CD4-positive, CD25-positive, alpha-beta regulatory T cell (primary cell): ENCODE measurements around the gene USP5. TPM values are rescaled to one million over a fixed set of nuclear protein-coding genes. Genes with fewer than 3 reads are reported as not detected.

Experiments used
- ATAC-seq, 2 donors: fragments of 150-1000 bp; cut with Tn5 transposase; one replicate each; pipeline ENCODE4 v1.10.0; 2021; ENCODE audit warnings: low read depth in 2 of 2, moderate number of reproducible peaks in 2 of 2, moderate library complexity in 1 of 2
- DNase-seq, 3 donors: peaks; one replicate each; pipeline versions ENCODE4 v3.0.0 to v3.0.0-alpha.2; 2012 to 2022; ENCODE audit warnings: mixed read lengths in 1 of 3
- H3K27ac ChIP-seq: one replicate; pipeline ENCODE4 v1.7.0; 2013; ENCODE audit warnings: mild to moderate bottlenecking, low read length; ENCODE audit not compliant: insufficient read depth, poor library complexity, severe bottlenecking
- H3K27me3 ChIP-seq: one replicate; pipeline ENCODE4 v1.7.0; 2013; ENCODE audit warnings: low read length; ENCODE audit not compliant: control insufficient read depth, insufficient read depth
- H3K36me3 ChIP-seq: one replicate; pipeline ENCODE4 v1.7.0; 2013; ENCODE audit warnings: mild to moderate bottlenecking, low read length, moderate library complexity; ENCODE audit not compliant: control insufficient read depth, insufficient read depth
- H3K4me1 ChIP-seq: 2 replicates; pipeline ENCODE4 v1.7.0; 2013; ENCODE audit warnings: mild to moderate bottlenecking, low read length; ENCODE audit not compliant: insufficient read depth, control insufficient read depth, poor library complexity, severe bottlenecking
- H3K4me3 ChIP-seq: one replicate; pipeline ENCODE4 v1.7.0; 2013; ENCODE audit warnings: low read depth, mild to moderate bottlenecking, low read length, moderate library complexity
- H3K9me3 ChIP-seq, 2 experiments: 1 replicate in 1 of 2; 2 replicates in 1 of 2; pipeline ENCODE4 v1.7.0; 2013; ENCODE audit warnings: low read length in 2 of 2, mild to moderate bottlenecking in 1 of 2, moderate library complexity in 1 of 2; ENCODE audit not compliant: control insufficient read depth in 2 of 2
- H3K27ac Mint-ChIP-seq, 3 donors: one replicate each; pipeline ENCODE4 v1.8.0; 2020 to 2022; ENCODE audit warnings: mild to moderate bottlenecking in 3 of 3, mixed read lengths in 3 of 3, moderate library complexity in 2 of 3
- H3K27me3 Mint-ChIP-seq: one replicate; pipeline ENCODE4 v1.8.0; 2022; ENCODE audit warnings: mild to moderate bottlenecking, mixed read lengths
- H3K36me3 Mint-ChIP-seq: one replicate; pipeline ENCODE4 v1.8.0; 2020; ENCODE audit warnings: mixed read lengths
- H3K4me1 Mint-ChIP-seq, 4 donors: one replicate each; pipeline ENCODE4 v1.8.0; 2020 to 2022; ENCODE audit warnings: mixed read lengths in 4 of 4, mild to moderate bottlenecking in 1 of 4
- H3K4me3 Mint-ChIP-seq, 4 donors: one replicate each; pipeline ENCODE4 v1.8.0; 2020 to 2022; ENCODE audit warnings: mild to moderate bottlenecking in 4 of 4, mixed read lengths in 4 of 4, moderate library complexity in 3 of 4
- H3K9me3 Mint-ChIP-seq, 7 donors: one replicate each; pipeline ENCODE4 v1.8.0; 2020 to 2022; ENCODE audit warnings: mixed read lengths in 7 of 7, mild to moderate bottlenecking in 3 of 7, moderate library complexity in 2 of 7
- polyA plus RNA-seq, 4 donors: library from polyadenylated mRNA; unstranded; fragments of 300-500 nt; fragmentation: Illumina TruSeq; gene quantifications; one replicate each; pipeline ENCODE4 v1.2.3, GENCODE V29; 2021
- total RNA-seq: library from RNA; stranded (reverse); gene quantifications from one replicate; pipeline ENCODE4 v1.2.3, GENCODE V29; 2022

Gene USP5
- total and polyA plus RNA-seq, 5 donors from 2014 or later: 44.4 to 63.5 (median 50.0) TPM

GRCh38 chr12:6831450-6831995 is 20.4 kb upstream of the USP5 start:
- peak overlapping the region in 1 of 4 donors; percentile 74 for H3K4me3 Mint-ChIP-seq
- DNase-seq: no peak
- H3K4me1 Mint-ChIP-seq: peaks cover 0 to 23% (median 5%) of the 10 kb centered on the region in 4 donors
- no peaks in the 10 kb centered on the region for H3K36me3 Mint-ChIP-seq
- Histone ChIP-seq H3K27ac (no peak overlapping the region), H3K4me3 (no peak overlapping the region), H3K4me1 (peaks cover 25% of the 10 kb centered on the region), H3K9me3 (no peaks in the 10 kb centered on the region), H3K36me3 (no peaks in the 10 kb centered on the region), H3K27me3 (peaks cover 7% of the 10 kb centered on the region)
- ATAC-seq: no peak
- H3K27ac Mint-ChIP-seq: no peak overlapping the region
- H3K9me3 Mint-ChIP-seq: peaks cover 0 to under 1% (median 0%) of the 10 kb centered on the region in 7 donors
- peaks cover 57% of the 10 kb centered on the region for H3K27me3 Mint-ChIP-seq

DNA sequence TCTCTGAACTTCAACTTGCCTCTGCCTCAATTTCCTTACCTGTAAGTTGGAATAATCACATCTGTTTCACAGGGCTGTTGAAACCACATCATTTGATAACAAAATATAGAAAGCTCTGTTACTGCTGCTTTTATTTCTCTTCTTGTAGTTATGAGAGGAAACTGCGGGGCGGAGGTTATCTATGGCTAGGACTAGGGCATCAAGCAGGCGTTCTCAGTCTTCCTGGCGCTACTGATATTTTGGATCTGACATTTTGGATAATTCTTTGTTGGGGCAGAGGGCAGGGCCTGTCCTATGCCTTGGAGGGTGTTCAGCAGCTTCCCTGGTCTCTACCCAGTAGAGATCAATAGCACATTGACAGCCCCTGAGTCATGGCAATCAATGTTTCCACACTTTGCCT is 19.8 kb upstream of the USP5 start:
- Histone ChIP-seq H3K9me3 (no peaks in the 10 kb centered on the region), H3K4me3 (no peak overlapping the region), H3K27ac (no peak overlapping the region), H3K36me3 (no peaks in the 10 kb centered on the region), H3K4me1 (peaks cover 25% of the 10 kb centered on the region), H3K27me3 (peaks cover 7% of the 10 kb centered on the region)
- no peak for DNase-seq
- H3K4me3 Mint-ChIP-seq: peak overlapping the region in 1 of 4 donors; percentile 74
- no peaks in the 10 kb centered on the region for H3K9me3 Mint-ChIP-seq
- no peak overlapping the region for H3K27ac Mint-ChIP-seq
- H3K36me3 Mint-ChIP-seq: no peaks in the 10 kb centered on the region
- peaks cover 0 to 23% (median 5%) of the 10 kb centered on the region in 4 donors for H3K4me1 Mint-ChIP-seq
- H3K27me3 Mint-ChIP-seq: peaks cover 51% of the 10 kb centered on the region
- no peak for ATAC-seq

DNA sequence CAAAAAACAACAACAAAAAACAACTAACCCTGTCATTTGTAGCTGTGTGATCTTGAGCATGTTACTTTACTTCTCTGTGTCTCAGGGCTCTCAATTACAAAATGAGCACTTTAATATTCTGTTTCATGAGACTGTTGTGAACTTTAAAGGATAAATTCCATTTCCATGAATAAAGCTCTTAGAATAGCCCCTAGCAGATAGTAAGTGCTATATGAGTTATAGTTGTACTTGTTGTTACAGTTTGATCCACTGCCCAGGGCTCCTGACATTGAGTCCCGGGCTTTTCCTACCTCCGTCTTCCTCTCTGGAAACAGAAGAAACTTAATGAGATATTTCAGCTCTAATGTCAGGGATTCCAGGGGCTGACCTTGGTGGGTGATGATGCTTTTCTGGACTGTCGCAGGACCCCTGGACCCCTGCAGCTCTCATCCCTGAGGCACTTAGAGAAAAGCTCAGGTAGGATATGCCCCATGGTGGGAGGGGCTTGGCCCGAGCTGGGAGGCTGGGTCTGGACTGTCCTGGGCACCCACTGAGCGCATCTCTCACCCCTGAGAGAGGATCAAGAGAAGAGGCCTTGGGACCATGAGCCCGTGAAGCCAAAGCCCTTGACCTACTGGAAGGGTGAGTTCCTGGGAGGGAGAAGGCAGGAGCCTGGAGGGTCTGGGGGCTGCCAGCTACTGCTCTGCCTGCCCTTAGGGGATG is 18.6 kb upstream of the USP5 start:
- Mint-ChIP-seq H3K36me3 (no peaks in the 10 kb centered on the region), H3K9me3 (no peaks in the 10 kb centered on the region), H3K4me1 (peaks cover 0 to 16% (median 2%) of the 10 kb centered on the region in 4 donors), H3K27ac (peak overlapping the region in 1 of 3 donors; percentile 62), H3K4me3 (peak overlapping the region in 1 of 4 donors; percentile 11), H3K27me3 (peaks cover 40% of the 10 kb centered on the region)
- ATAC-seq: no peak
- H3K4me1 ChIP-seq: peaks cover 16% of the 10 kb centered on the region
- peaks cover 7% of the 10 kb centered on the region for H3K27me3 ChIP-seq
- DNase-seq: no peak
- H3K36me3 ChIP-seq: no peaks in the 10 kb centered on the region
- no peaks in the 10 kb centered on the region for H3K9me3 ChIP-seq
- no peak overlapping the region for H3K27ac ChIP-seq
- H3K4me3 ChIP-seq: no peak overlapping the region

GRCh38 chr12:6834254-6834653 is 17.7 kb upstream of the USP5 start:
- peaks cover 8% of the 10 kb centered on the region for H3K4me1 ChIP-seq
- DNase-seq (no peak), ATAC-seq (no peak)
- no peak overlapping the region for H3K27ac ChIP-seq
- H3K36me3 Mint-ChIP-seq: no peaks in the 10 kb centered on the region
- H3K4me3 Mint-ChIP-seq: no peak overlapping the region
- peaks cover 0 to 10% (median 2%) of the 10 kb centered on the region in 4 donors for H3K4me1 Mint-ChIP-seq
- no peak overlapping the region for H3K4me3 ChIP-seq
- no peak overlapping the region for H3K27ac Mint-ChIP-seq
- H3K36me3 ChIP-seq: no peaks in the 10 kb centered on the region
- H3K9me3 Mint-ChIP-seq: no peaks in the 10 kb centered on the region
- peaks cover 35% of the 10 kb centered on the region for H3K27me3 Mint-ChIP-seq
- peaks cover 7% of the 10 kb centered on the region for H3K27me3 ChIP-seq
- no peaks in the 10 kb centered on the region for H3K9me3 ChIP-seq

DNA sequence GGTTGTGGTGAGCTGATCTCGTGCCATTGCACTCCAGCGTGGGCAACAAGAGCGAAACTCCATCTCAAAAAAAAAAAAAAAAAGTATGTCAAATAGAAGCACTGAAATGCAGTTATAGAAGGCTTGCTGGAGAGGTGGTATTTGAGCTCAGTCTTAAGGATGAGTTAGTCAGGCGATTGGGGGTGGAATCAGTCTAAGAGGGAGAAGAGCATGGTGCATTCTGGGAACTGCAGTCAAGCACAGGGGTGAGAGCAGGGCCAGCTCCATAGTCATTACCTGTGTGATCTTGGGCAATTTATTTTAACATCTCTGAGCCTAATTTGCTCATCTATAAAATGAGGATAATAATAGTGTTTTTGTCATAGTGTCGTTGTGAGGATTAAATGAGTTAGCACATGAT is 17.1 kb upstream of the USP5 start:
- Mint-ChIP-seq H3K36me3 (no peaks in the 10 kb centered on the region), H3K27ac (no peak overlapping the region), H3K27me3 (peaks cover 29% of the 10 kb centered on the region), H3K4me1 (peaks cover 0 to 6% (median 2%) of the 10 kb centered on the region in 4 donors), H3K4me3 (no peak overlapping the region), H3K9me3 (no peaks in the 10 kb centered on the region)
- no peak overlapping the region for H3K27ac ChIP-seq
- H3K27me3 ChIP-seq: peaks cover 6% of the 10 kb centered on the region
- no peak overlapping the region for H3K4me3 ChIP-seq
- no peaks in the 10 kb centered on the region for H3K9me3 ChIP-seq
- DNase-seq: no peak
- no peak for ATAC-seq
- no peaks in the 10 kb centered on the region for H3K36me3 ChIP-seq
- peaks cover 3% of the 10 kb centered on the region for H3K4me1 ChIP-seq

- DNase-seq: no peak
- no peak overlapping the region for H3K27ac ChIP-seq
- Mint-ChIP-seq H3K27me3 (peaks cover 12% of the 10 kb centered on the region), H3K4me1 (peaks cover 0 to 5% (median 2%) of the 10 kb centered on the region in 4 donors), H3K36me3 (no peaks in the 10 kb centered on the region), H3K4me3 (no peak overlapping the region), H3K27ac (no peak overlapping the region), H3K9me3 (no peaks in the 10 kb centered on the region)
- H3K36me3 ChIP-seq: no peaks in the 10 kb centered on the region
- no peaks in the 10 kb centered on the region for H3K27me3 ChIP-seq
- H3K4me1 ChIP-seq: peaks cover 3% of the 10 kb centered on the region
- no peaks in the 10 kb centered on the region for H3K9me3 ChIP-seq
- ATAC-seq: no peak
- no peak overlapping the region for H3K4me3 ChIP-seq
Observed at GRCh38 chr12:6836851-6837250, 15.1 kb upstream of the USP5 start.

DNA sequence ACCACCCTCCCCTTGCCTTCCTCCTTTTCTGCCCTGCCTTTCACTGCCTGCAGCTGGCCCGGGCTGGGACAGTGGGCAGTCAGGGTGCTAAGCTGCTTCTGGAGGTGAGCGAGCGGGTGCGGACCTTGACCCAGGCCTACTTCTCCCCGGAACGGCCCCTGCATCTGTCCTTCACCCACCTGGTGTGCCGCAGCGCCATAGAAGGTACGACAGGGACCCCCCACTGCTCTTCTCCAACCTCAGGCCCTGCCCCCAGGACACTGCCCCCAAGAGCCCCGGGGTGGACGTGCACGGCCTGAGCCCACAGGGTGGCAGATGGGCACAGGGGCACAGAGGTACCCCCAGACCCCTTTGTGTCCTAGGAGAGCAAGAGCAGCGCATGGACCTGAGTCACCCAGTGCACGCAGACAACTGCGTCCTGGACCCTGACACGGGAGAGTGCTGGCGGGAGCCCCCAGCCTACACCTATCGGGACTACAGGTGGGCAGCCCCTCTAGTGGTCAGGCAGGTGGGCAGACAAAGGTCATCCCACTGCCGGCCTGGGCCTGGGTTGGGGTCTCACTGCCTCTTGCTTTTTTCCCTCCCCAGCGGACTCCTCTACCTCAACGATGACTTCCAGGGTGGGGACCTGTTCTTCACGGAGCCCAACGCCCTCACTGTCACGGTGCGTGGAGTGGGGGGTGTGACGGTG is 14.4 kb upstream of the USP5 start:
- Mint-ChIP-seq H3K4me3 (no peak overlapping the region), H3K4me1 (peaks cover 0 to 5% (median 2%) of the 10 kb centered on the region in 4 donors), H3K27me3 (peaks cover 6% of the 10 kb centered on the region), H3K36me3 (no peaks in the 10 kb centered on the region), H3K9me3 (no peaks in the 10 kb centered on the region), H3K27ac (peak overlapping the region in 1 of 3 donors; percentile 26)
- Histone ChIP-seq H3K4me3 (no peak overlapping the region), H3K9me3 (no peaks in the 10 kb centered on the region), H3K4me1 (peaks cover 3% of the 10 kb centered on the region), H3K36me3 (no peaks in the 10 kb centered on the region), H3K27ac (no peak overlapping the region), H3K27me3 (no peaks in the 10 kb centered on the region)
- DNase-seq: no peak
- ATAC-seq: no peak
